IPS-20b (cell line): Measurements from ENCODE around the gene DCAF15.

Experiments used
- H3K27ac ChIP-seq: one replicate; pipeline ENCODE4 v1.5.1; 2013; ENCODE audit warnings: low read length
- H3K27me3 ChIP-seq: 2 replicates; pipeline ENCODE4 v1.6.1; 2013; ENCODE audit warnings: mild to moderate bottlenecking, low read length, inconsistent platforms; ENCODE audit not compliant: insufficient read depth
- H3K36me3 ChIP-seq: 2 replicates; pipeline ENCODE4 v1.6.1; 2013; ENCODE audit warnings: low read depth, mild to moderate bottlenecking, inconsistent platforms, low read length, moderate library complexity; ENCODE audit not compliant: insufficient read depth
- H3K4me1 ChIP-seq: 2 replicates; pipeline ENCODE4 v1.6.1; 2013; ENCODE audit warnings: mild to moderate bottlenecking, control low read depth, inconsistent platforms, low read length, moderate library complexity; ENCODE audit not compliant: insufficient read depth
- H3K4me3 ChIP-seq: 2 replicates; pipeline ENCODE4 v1.5.1; 2013; ENCODE audit warnings: mild to moderate bottlenecking, low read length, inconsistent platforms
- H3K9ac ChIP-seq: 2 replicates; pipeline ENCODE4 v1.6.1; 2013; ENCODE audit warnings: low read depth, mild to moderate bottlenecking, inconsistent platforms, low read length, moderate library complexity
- H3K9me3 ChIP-seq: 2 replicates; pipeline ENCODE4 v1.6.1; 2013; ENCODE audit warnings: mild to moderate bottlenecking, low read depth, low read length, inconsistent platforms; ENCODE audit not compliant: insufficient read depth

The DCAF15 gene

DNA sequence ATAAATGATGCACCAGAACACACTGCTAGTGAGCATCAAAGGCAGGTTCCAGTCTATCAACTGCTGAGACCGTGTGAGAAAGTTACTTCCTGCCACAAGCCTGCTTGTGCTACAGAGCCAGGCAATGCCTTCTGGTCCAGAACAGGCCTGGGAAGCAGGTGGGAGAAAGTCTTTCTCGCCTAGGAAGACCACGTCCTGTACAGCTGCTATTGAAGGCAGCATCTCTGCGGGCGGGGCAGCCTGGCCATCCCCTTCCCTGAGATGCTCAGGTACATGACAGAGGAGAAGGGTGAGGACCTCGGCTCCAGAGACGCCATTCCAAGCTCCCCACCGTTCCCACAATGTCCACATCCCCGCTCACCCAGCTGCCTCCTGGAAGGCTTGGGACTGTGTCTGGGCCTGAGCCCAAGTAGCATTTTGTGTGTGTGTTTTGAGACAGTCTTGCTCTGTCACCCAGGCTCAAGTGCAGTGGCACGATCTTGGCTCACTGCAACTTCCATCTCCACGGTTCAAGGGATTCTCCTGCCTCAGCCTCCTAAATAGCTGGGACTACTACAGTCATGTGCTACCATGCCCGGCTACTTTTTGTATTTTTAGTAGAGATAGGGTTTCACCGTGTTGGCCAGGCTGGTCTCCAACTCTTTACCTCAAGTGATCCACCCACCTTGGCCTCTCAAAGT, 50.4 kb downstream of the DCAF15 start:
- no peaks in the 10 kb centered on the region for H3K27me3 ChIP-seq
- H3K4me3 ChIP-seq, result no peak overlapping the region
- no peaks in the 10 kb centered on the region for H3K36me3 ChIP-seq
- no peak overlapping the region for H3K27ac ChIP-seq
- peaks cover 3% of the 10 kb centered on the region; the same call in 1 of the 2 replicates for H3K4me1 ChIP-seq
- H3K9me3 ChIP-seq, result no peaks in the 10 kb centered on the region
- no peak overlapping the region for H3K9ac ChIP-seq

DNA sequence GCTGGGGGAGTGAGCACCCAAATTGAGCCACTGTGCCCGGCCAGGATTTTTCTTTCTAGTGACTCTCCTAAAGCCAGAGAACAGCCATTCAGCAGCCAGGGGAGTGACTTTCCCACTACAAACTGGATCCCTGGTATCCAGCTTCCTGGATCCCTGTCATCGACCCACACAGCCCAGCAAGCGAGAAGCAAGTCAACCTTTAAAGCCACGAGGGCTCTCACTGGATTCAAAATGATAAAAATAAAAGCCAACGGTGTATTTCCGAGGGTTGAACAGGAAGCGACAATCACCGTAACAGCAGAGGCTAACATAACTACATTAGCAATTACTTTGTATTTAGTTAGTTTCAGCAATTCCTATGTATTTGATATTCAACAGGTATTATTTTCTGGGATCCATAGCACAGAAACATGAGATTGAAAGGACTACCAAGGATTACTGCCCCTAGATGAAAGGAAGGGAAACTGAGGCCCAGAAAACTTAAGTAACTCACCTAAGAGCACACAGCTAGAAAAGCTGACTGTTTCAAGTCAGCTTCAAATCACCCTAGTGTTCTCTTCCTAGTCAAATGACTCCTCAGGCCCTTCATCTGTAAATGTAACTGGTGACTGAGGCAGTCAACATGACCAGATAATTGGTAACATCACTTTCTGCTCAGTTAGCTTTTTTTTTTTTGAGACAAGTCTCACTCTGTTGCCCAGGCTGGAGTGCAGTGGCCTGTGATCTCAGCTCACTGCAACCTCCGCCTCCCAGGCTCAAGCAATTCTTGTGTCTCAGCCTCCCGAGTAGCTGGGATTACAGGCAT, 51.1 kb downstream of the DCAF15 start:
- Histone ChIP-seq H3K4me3 (no peak overlapping the region), H3K9ac (no peak overlapping the region), H3K27ac (no peak overlapping the region), H3K27me3 (no peaks in the 10 kb centered on the region), H3K36me3 (no peaks in the 10 kb centered on the region), H3K4me1 (peaks cover 3% of the 10 kb centered on the region; the same call in 1 of the 2 replicates), H3K9me3 (no peaks in the 10 kb centered on the region)

DNA sequence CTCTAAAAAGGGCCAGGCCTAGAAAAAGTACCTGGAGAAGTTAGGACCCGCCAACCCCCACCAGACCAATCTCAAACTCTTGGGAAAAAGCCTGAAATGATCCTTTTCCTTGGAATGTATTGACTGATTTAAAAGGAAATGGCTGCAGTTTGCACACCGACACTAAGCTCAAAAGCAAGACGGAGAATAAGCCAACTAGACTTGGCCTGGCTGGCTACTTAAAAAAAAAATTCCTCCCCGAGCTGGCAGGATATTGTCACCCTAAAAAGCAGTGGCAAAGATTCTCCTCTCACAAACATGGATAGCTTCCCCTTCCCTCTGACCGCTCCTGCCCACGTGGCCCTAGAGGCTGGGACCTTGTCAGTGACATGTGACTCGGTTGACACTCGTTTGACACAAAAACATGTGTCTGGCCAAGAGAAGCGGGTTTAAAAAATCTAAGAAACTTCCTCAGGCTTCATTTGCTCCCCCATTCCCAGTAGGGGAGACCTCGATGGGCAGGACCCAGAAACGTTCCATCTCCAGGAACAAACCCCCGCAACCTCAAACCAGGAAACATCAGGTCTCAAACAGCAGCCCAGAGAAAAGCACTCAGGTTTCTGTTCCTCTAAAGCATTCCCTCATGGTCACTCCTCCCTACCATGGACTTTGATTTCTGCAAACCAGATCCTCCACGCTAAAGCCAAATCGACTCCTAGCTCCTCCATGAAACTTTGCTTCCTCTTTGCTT, 52.5 kb downstream of the DCAF15 start:
- Histone ChIP-seq H3K9ac (peak overlapping the region; percentile 66; the same call in 1 of the 2 replicates), H3K27ac (no peak overlapping the region), H3K27me3 (no peaks in the 10 kb centered on the region), H3K9me3 (no peaks in the 10 kb centered on the region), H3K36me3 (no peaks in the 10 kb centered on the region), H3K4me3 (peak overlapping the region; percentile 66; the same call in 1 of the 2 replicates), H3K4me1 (peaks cover 3% of the 10 kb centered on the region; the same call in 1 of the 2 replicates)

DNA sequence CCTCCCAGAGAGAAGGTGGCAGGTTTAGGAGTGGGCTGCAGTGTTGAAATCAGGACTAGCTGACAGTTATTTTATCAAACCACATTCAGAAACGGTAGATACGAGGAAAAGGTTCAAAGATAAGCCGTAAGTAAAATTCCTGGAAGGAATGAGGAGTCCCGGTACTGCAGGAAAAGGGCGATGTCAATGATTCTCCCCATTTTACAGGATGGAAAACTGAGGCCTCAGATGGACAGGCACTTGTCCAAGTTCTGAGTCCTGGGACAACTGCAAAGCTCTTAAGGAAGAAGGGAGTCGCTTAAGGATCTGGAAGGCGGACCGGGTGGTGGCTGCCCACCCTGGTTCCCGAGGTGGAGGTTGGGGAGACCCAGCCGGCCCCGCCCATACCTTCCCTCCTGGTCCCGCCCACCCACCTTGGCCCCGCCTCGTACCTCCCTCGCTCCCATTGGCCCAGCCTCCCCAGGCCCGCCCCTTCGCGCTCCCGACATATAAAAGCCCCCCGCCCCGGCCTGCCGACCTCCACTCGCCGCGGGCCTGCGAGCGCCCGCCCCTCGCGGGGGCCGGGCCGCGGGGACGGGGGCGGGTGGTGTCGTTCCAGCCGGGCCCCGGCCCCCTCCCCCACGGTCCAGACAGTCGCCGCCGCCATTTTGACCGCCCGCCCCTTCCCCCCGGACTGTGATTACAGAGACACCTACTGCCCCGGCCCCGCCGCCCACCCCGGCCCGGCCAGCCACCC, 53.2 kb downstream of the DCAF15 start:
- no peaks in the 10 kb centered on the region for H3K27me3 ChIP-seq
- no peaks in the 10 kb centered on the region for H3K9me3 ChIP-seq
- peak overlapping the region; percentile 73; the same call in 1 of the 2 replicates for H3K4me3 ChIP-seq
- peak overlapping the region; percentile 89; the same call in 1 of the 2 replicates for H3K9ac ChIP-seq
- peaks cover 3% of the 10 kb centered on the region; the same call in 1 of the 2 replicates for H3K4me1 ChIP-seq
- no peak overlapping the region for H3K27ac ChIP-seq
- no peaks in the 10 kb centered on the region for H3K36me3 ChIP-seq

DNA sequence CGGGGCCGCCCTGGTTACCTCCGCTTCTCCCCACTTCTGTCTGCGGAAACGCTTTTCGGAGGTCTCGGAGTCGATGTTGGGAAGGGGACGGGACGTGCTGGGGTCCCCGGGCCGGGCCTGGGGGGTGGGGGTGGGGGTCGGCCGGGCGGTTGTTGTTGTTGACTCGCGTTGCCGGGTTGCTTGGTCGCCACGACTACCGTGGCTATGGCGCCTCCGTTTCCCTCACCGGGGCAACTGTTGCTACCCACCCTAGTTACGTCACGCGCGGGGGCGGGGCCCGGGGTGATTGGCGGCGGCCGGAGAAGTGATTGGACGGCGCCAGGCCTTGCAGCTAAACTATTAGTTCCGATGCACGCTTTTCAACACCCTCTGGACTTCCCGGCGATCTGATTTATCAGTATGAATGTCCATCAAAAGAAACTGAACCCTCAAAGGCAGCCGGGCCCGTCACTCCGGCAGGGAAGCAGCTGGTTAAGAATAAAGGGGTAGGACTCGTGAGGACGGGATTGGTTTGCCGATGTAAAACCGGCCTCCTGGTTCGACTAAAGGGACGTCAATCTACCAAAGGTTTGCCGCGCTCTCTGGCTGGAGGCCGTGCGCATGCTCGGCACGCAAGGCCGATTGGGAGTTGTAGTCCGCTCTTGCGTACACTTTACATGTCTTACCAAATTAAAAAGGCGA, 53.9 kb downstream of the DCAF15 start, which contains the start of gene RFX1:
RFX1 (minus strand) TSS at position 236 of the 681 bp plus-strand sequence. CDS start 12,477 bp downstream, outside the sequence.
- Histone ChIP-seq H3K9me3 (no peaks in the 10 kb centered on the region), H3K4me1 (peaks cover 3% of the 10 kb centered on the region; the same call in 1 of the 2 replicates), H3K27me3 (no peaks in the 10 kb centered on the region), H3K36me3 (no peaks in the 10 kb centered on the region), H3K27ac (peak within 1 kb of the TSS; percentile 77), H3K4me3 (peak within 1 kb of the TSS; percentile 73), H3K9ac (peak within 1 kb of the TSS; percentile 89)

DNA sequence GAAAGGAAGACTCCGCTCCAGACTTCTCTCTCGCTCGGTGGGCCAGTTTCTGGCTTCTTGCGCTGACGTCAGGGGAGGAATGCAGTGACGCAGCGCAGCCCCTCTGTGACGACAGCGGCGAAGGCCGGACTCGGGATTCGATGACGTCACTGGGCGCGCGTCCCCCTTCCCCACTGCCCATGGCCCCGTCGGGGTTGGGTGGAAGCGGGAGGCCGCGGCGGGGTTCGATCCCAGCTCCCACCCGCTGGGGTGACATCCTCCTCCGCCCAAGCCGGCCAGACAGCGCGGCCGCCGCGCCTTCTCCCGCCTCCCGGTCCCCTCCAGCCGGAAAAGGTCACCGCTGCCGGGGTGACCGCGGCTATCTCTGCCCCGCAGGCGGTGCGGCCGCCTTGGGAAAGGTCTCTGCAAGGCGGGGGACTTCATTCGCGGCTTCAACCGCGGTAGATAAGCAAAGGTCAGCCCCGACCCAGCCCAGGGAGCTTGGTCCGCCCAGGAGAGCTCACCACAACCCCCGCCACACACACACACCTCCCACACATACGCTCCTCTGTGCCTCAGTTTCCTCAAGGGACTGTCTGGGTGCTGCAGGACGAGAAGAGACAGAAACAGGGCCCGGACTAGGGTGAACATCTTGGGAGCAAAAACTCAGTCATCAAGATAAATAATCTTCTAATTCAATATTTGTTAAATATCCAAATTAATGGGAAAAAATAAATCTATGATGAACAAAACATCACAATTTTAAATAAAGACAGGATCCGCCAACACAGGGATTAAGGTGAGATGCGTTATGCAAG, 54.7 kb downstream of the DCAF15 start:
- peaks cover 3% of the 10 kb centered on the region; the same call in 1 of the 2 replicates for H3K4me1 ChIP-seq
- no peaks in the 10 kb centered on the region for H3K36me3 ChIP-seq
- H3K9ac ChIP-seq, result peak overlapping the region; percentile 89
- no peaks in the 10 kb centered on the region for H3K9me3 ChIP-seq
- no peaks in the 10 kb centered on the region for H3K27me3 ChIP-seq
- peak overlapping the region; percentile 77 for H3K27ac ChIP-seq
- peak overlapping the region; percentile 73 for H3K4me3 ChIP-seq
